Neural crest cell (in vitro differentiated cells): Measurements from ENCODE around the gene PDSS1. TPM values are rescaled to one million over a fixed set of nuclear protein-coding genes. Genes with fewer than 3 reads are reported as not detected.
"Not testable (repeated sequence)": the region's sequence is repeated elsewhere in the genome, so short reads cannot be mapped to it uniquely, and the experiment has no call there.

ENCODE experiments used
- DNase-seq: peaks from one replicate; pipeline ENCODE4 v3.0.0; 2021; ENCODE audit warnings: low read depth, mixed read lengths, low spot score
- H3K27ac Mint-ChIP-seq: one replicate; pipeline ENCODE4 v1.8.0; 2021; ENCODE audit warnings: mild to moderate bottlenecking, mixed read lengths; ENCODE audit not compliant: unreplicated experiment
- H3K27me3 Mint-ChIP-seq: 2 replicates; pipeline ENCODE4 v1.8.0; 2021; ENCODE audit warnings: low read depth, mild to moderate bottlenecking, mixed read lengths
- H3K36me3 Mint-ChIP-seq: 2 replicates; pipeline ENCODE4 v1.8.0; 2021; ENCODE audit warnings: low read depth, mild to moderate bottlenecking, mixed read lengths
- H3K4me1 Mint-ChIP-seq: 2 replicates; pipeline ENCODE4 v1.8.0; 2021; ENCODE audit warnings: mixed read lengths
- H3K4me3 Mint-ChIP-seq: one replicate; pipeline ENCODE4 v1.8.0; 2021; ENCODE audit warnings: mild to moderate bottlenecking, mixed read lengths
- H3K9me3 Mint-ChIP-seq: 2 replicates; pipeline ENCODE4 v1.8.0; 2021; ENCODE audit warnings: mixed read lengths
- CTCF ChIP-seq: fragments of 200-600 bp; sonication (generic); conservative IDR thresholded peaks from 2 replicates; pipeline ENCODE4 v1.5.0; 2021; ENCODE audit warnings: antibody characterized with exemption, mild to moderate bottlenecking
- total RNA-seq: library from RNA; stranded (reverse); gene quantifications from 2 replicates; pipeline ENCODE4 v1.2.1, GENCODE V29; 2021

Gene PDSS1
- total RNA-seq, 1 donor from 2014 or later, result 16.7 TPM

GRCh38 chr10:26779176-26779860 is 81.8 kb downstream of the PDSS1 start:
- peaks cover 11% of the 10 kb centered on the region for H3K4me1 Mint-ChIP-seq

GRCh38 chr10:26780106-26780792 is 82.7 kb downstream of the PDSS1 start:
- no peaks in the 10 kb centered on the region for H3K9me3 Mint-ChIP-seq
- no peak overlapping the region for H3K4me3 Mint-ChIP-seq
- TF ChIP-seq CTCF, result no peak
- no peaks in the 10 kb centered on the region for H3K27me3 Mint-ChIP-seq
- H3K4me1 Mint-ChIP-seq, result peaks cover 11% of the 10 kb centered on the region
- no peak overlapping the region for H3K27ac Mint-ChIP-seq
- DNase-seq, result no peak
- H3K36me3 Mint-ChIP-seq, result peaks cover 2% of the 10 kb centered on the region

More at GRCh38 chr10:26779176-26779860, 81.8 kb downstream of the PDSS1 start:
- DNase-seq, result no peak
- H3K27me3 Mint-ChIP-seq, result no peaks in the 10 kb centered on the region
- peaks cover 2% of the 10 kb centered on the region for H3K36me3 Mint-ChIP-seq
- H3K27ac Mint-ChIP-seq, result no peak overlapping the region
- no peak for TF ChIP-seq CTCF
- H3K4me3 Mint-ChIP-seq, result no peak overlapping the region
- no peaks in the 10 kb centered on the region for H3K9me3 Mint-ChIP-seq

- TF ChIP-seq CTCF, result no peak
- DNase-seq, result no peak
- H3K27ac Mint-ChIP-seq, result no peak overlapping the region
- peaks cover 5% of the 10 kb centered on the region for H3K36me3 Mint-ChIP-seq
- peaks cover 11% of the 10 kb centered on the region for H3K4me1 Mint-ChIP-seq
- no peaks in the 10 kb centered on the region for H3K27me3 Mint-ChIP-seq
- no peak overlapping the region for H3K4me3 Mint-ChIP-seq
- no peaks in the 10 kb centered on the region for H3K9me3 Mint-ChIP-seq
These were observed 83.5 kb downstream of the PDSS1 start for GRCh38 chr10:26780793-26781601.

- Mint-ChIP-seq H3K36me3 (peaks cover 5% of the 10 kb centered on the region), H3K27ac (no peak overlapping the region), H3K4me1 (peaks cover 11% of the 10 kb centered on the region), H3K27me3 (no peaks in the 10 kb centered on the region), H3K4me3 (no peak overlapping the region), H3K9me3 (no peaks in the 10 kb centered on the region)
- no peak for DNase-seq
- no peak for TF ChIP-seq CTCF
These were observed 84.3 kb downstream of the PDSS1 start for GRCh38 chr10:26781797-26782196.

- DNase-seq, result no peak
- TF ChIP-seq CTCF, result no peak
- H3K36me3 Mint-ChIP-seq, result peaks cover 14% of the 10 kb centered on the region
- H3K27ac Mint-ChIP-seq, result no peak overlapping the region
- H3K4me1 Mint-ChIP-seq, result peaks cover 15% of the 10 kb centered on the region
- H3K27me3 Mint-ChIP-seq, result no peaks in the 10 kb centered on the region
- no peak overlapping the region for H3K4me3 Mint-ChIP-seq
- H3K9me3 Mint-ChIP-seq, result peaks cover 9% of the 10 kb centered on the region
These were observed 89.9 kb downstream of the PDSS1 start for GRCh38 chr10:26787362-26787761.

GRCh38 chr10:26789779-26790178 is 92.3 kb downstream of the PDSS1 start:
- H3K27me3 Mint-ChIP-seq, H3K4me3 Mint-ChIP-seq: not testable (repeated sequence)

More at GRCh38 chr10:26789779-26790178, 92.3 kb downstream of the PDSS1 start:
- DNase-seq, H3K9me3 Mint-ChIP-seq, H3K4me1 Mint-ChIP-seq, H3K27ac Mint-ChIP-seq: not testable (repeated sequence)
- H3K36me3 Mint-ChIP-seq, result peaks cover 15% of the 10 kb centered on the region
